ENCODE measurements around the gene PPP4R1.

Gene PPP4R1

DNA sequence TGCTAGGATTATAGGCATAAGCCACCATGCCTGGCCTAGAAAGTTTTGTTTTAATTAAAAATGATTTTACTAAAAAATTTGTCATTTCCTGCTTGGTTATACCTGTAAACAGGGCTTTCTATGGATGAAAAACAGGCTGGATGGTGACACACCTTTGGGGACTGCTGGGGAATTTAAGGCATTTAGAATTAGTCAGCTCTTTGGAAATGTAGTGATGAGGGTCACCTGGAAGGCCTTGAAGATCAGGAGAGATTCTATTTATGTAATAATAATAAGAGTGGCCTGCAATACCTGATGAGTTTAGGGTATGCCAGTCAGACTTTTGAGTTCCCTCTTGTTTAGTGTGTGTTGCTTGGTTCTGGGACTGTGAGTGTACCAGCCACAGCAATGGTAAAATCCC, 87.9 kb downstream of the PPP4R1 start:
- Histone ChIP-seq H3K4me1 (ENCODE audit: control insufficient read depth, insufficient read depth, low read depth, low read length) (no peaks in the 10 kb centered on the region), H3K23ac (ENCODE audit: low read length in 2 of 2) (no peak overlapping the region), H4K91ac (ENCODE audit: low read length) (no peak overlapping the region), H3K4ac (ENCODE audit: low read depth in 1 of 2, low read length in 2 of 2) (no peak overlapping the region), H3K4me2 (ENCODE audit: low read length, poor library complexity, severe bottlenecking) (no peak overlapping the region), H2AK5ac (ENCODE audit: low read length, severe bottlenecking) (no peak overlapping the region), H2AFZ (ENCODE audit: low read depth, low read length) (no peak overlapping the region), H3K4me3 (ENCODE audit: insufficient read depth in 1 of 2, low read depth in 1 of 2, low read length in 2 of 2) (no peak overlapping the region), H3K9ac (ENCODE audit: low read length) (no peak overlapping the region), H3K18ac (ENCODE audit: low read depth in 1 of 2, low read length in 2 of 2) (no peak overlapping the region), H3K36me3 (ENCODE audit: control insufficient read depth in 1 of 2, insufficient read depth in 2 of 2, low read depth in 1 of 2, low read length in 2 of 2) (peaks cover 17 to 86% of the 10 kb centered on the region in 2 experiments), H3K79me1 (replicated peaks; ENCODE audit: low read length, poor library complexity, severe bottlenecking) (peaks cover 22% of the 10 kb centered on the region), H2BK120ac (ENCODE audit: low read depth, low read length) (no peak overlapping the region), H2BK12ac (ENCODE audit: low read length in 2 of 2) (no peak overlapping the region), H3K27ac (ENCODE audit: low read length, poor library complexity, severe bottlenecking) (no peak overlapping the region), H4K8ac (ENCODE audit: low read length) (no peak overlapping the region), H2BK15ac (ENCODE audit: low read depth, poor library complexity, severe bottlenecking) (no peak overlapping the region), H2BK5ac (ENCODE audit: low read depth, low read length, poor library complexity, severe bottlenecking) (no peak overlapping the region), H3K14ac (ENCODE audit: low read length in 2 of 2) (no peak overlapping the region), H3K27me3 (ENCODE audit: control insufficient read depth in 1 of 2, insufficient read depth in 1 of 2, low read length in 2 of 2) (no peaks in the 10 kb centered on the region), H3K9me3 (ENCODE audit: control insufficient read depth, low read length) (peaks cover 6% of the 10 kb centered on the region)
- no peak for DNase-seq

- Histone ChIP-seq H3K36me3 (ENCODE audit: control insufficient read depth in 1 of 2, insufficient read depth in 2 of 2, low read depth in 1 of 2, low read length in 2 of 2) (peaks cover 11 to 59% of the 10 kb centered on the region in 2 experiments), H2BK5ac (ENCODE audit: low read depth, low read length, poor library complexity, severe bottlenecking) (no peak overlapping the region), H2BK15ac (ENCODE audit: low read depth, poor library complexity, severe bottlenecking) (no peak overlapping the region), H3K4me1 (ENCODE audit: control insufficient read depth, insufficient read depth, low read depth, low read length) (no peaks in the 10 kb centered on the region), H2BK120ac (ENCODE audit: low read depth, low read length) (no peak overlapping the region), H2BK12ac (ENCODE audit: low read length in 2 of 2) (no peak overlapping the region), H3K4me2 (ENCODE audit: low read length, poor library complexity, severe bottlenecking) (no peak overlapping the region), H3K27me3 (ENCODE audit: control insufficient read depth in 1 of 2, insufficient read depth in 1 of 2, low read length in 2 of 2) (no peaks in the 10 kb centered on the region), H3K4me3 (ENCODE audit: insufficient read depth in 1 of 2, low read depth in 1 of 2, low read length in 2 of 2) (no peak overlapping the region), H4K91ac (ENCODE audit: low read length) (no peak overlapping the region), H3K27ac (ENCODE audit: low read length, poor library complexity, severe bottlenecking) (no peak overlapping the region), H2AK5ac (ENCODE audit: low read length, severe bottlenecking) (no peak overlapping the region), H3K79me1 (replicated peaks; ENCODE audit: low read length, poor library complexity, severe bottlenecking) (peaks cover 22% of the 10 kb centered on the region), H3K14ac (ENCODE audit: low read length in 2 of 2) (no peak overlapping the region), H4K8ac (ENCODE audit: low read length) (no peak overlapping the region), H3K23ac (ENCODE audit: low read length in 2 of 2) (no peak overlapping the region), H2AFZ (ENCODE audit: low read depth, low read length) (no peak overlapping the region), H3K4ac (ENCODE audit: low read depth in 1 of 2, low read length in 2 of 2) (no peak overlapping the region), H3K18ac (ENCODE audit: low read depth in 1 of 2, low read length in 2 of 2) (no peak overlapping the region), H3K9me3 (ENCODE audit: control insufficient read depth, low read length) (peaks cover 5% of the 10 kb centered on the region), H3K9ac (ENCODE audit: low read length) (no peak overlapping the region)
- no peak for DNase-seq
- 98% methylated on average over 6 of the region's 6 CpGs for WGBS
Measured at GRCh38 chr18:9522952-9523351, 91.4 kb downstream of the PPP4R1 start.

GRCh38 chr18:9521770-9522169, 92.6 kb downstream of the PPP4R1 start:
- Histone ChIP-seq H3K27ac (ENCODE audit: low read length, poor library complexity, severe bottlenecking) (no peak overlapping the region), H3K79me1 (replicated peaks; ENCODE audit: low read length, poor library complexity, severe bottlenecking) (peaks cover 24% of the 10 kb centered on the region), H3K4me3 (ENCODE audit: insufficient read depth in 1 of 2, low read depth in 1 of 2, low read length in 2 of 2) (no peak overlapping the region), H3K27me3 (ENCODE audit: control insufficient read depth in 1 of 2, insufficient read depth in 1 of 2, low read length in 2 of 2) (no peaks in the 10 kb centered on the region), H4K8ac (ENCODE audit: low read length) (no peak overlapping the region), H3K14ac (ENCODE audit: low read length in 2 of 2) (no peak overlapping the region), H2AK5ac (ENCODE audit: low read length, severe bottlenecking) (no peak overlapping the region), H3K4me1 (ENCODE audit: control insufficient read depth, insufficient read depth, low read depth, low read length) (no peaks in the 10 kb centered on the region), H2AFZ (ENCODE audit: low read depth, low read length) (no peak overlapping the region), H2BK120ac (ENCODE audit: low read depth, low read length) (no peak overlapping the region), H3K4ac (ENCODE audit: low read depth in 1 of 2, low read length in 2 of 2) (no peak overlapping the region), H3K4me2 (ENCODE audit: low read length, poor library complexity, severe bottlenecking) (no peak overlapping the region), H3K23ac (ENCODE audit: low read length in 2 of 2) (no peak overlapping the region), H3K18ac (ENCODE audit: low read depth in 1 of 2, low read length in 2 of 2) (no peak overlapping the region), H4K91ac (ENCODE audit: low read length) (no peak overlapping the region), H3K9ac (ENCODE audit: low read length) (no peak overlapping the region), H2BK5ac (ENCODE audit: low read depth, low read length, poor library complexity, severe bottlenecking) (no peak overlapping the region), H3K36me3 (ENCODE audit: control insufficient read depth in 1 of 2, insufficient read depth in 2 of 2, low read depth in 1 of 2, low read length in 2 of 2) (peaks cover 11 to 49% of the 10 kb centered on the region in 2 experiments), H2BK12ac (ENCODE audit: low read length in 2 of 2) (no peak overlapping the region), H3K9me3 (ENCODE audit: control insufficient read depth, low read length) (no peaks in the 10 kb centered on the region), H2BK15ac (ENCODE audit: low read depth, poor library complexity, severe bottlenecking) (no peak overlapping the region)
- DNase-seq: no peak
- WGBS: 97% methylated on average over 7 of the region's 7 CpGs

- H3K27ac ChIP-seq (ENCODE audit: low read length, poor library complexity, severe bottlenecking): no peak overlapping the region
Measured at GRCh38 chr18:9520666-9521065, 93.7 kb downstream of the PPP4R1 start.

More at GRCh38 chr18:9520666-9521065, 93.7 kb downstream of the PPP4R1 start:
- no peak overlapping the region for H3K18ac ChIP-seq (ENCODE audit: low read depth in 1 of 2, low read length in 2 of 2)
- H2BK120ac ChIP-seq (ENCODE audit: low read depth, low read length): no peak overlapping the region
- H3K4ac ChIP-seq (ENCODE audit: low read depth in 1 of 2, low read length in 2 of 2): no peak overlapping the region
- peaks cover 30% of the 10 kb centered on the region for H3K79me1 ChIP-seq (replicated peaks; ENCODE audit: low read length, poor library complexity, severe bottlenecking)
- 100% methylated on average over 3 of the region's 3 CpGs for WGBS
- no peak overlapping the region for H4K91ac ChIP-seq (ENCODE audit: low read length)
- H2AFZ ChIP-seq (ENCODE audit: low read depth, low read length): no peak overlapping the region
- H4K8ac ChIP-seq (ENCODE audit: low read length): no peak overlapping the region
- H3K14ac ChIP-seq (ENCODE audit: low read length in 2 of 2): no peak overlapping the region
- H3K27me3 ChIP-seq (ENCODE audit: control insufficient read depth in 1 of 2, insufficient read depth in 1 of 2, low read length in 2 of 2): no peaks in the 10 kb centered on the region
- H3K4me3 ChIP-seq (ENCODE audit: insufficient read depth in 1 of 2, low read depth in 1 of 2, low read length in 2 of 2): no peak overlapping the region
- H3K9me3 ChIP-seq (ENCODE audit: control insufficient read depth, low read length): no peaks in the 10 kb centered on the region
- no peak overlapping the region for H2BK12ac ChIP-seq (ENCODE audit: low read length in 2 of 2)
- H3K4me2 ChIP-seq (ENCODE audit: low read length, poor library complexity, severe bottlenecking): no peak overlapping the region
- H2AK5ac ChIP-seq (ENCODE audit: low read length, severe bottlenecking): no peak overlapping the region
- H3K23ac ChIP-seq (ENCODE audit: low read length in 2 of 2): no peak overlapping the region
- H3K4me1 ChIP-seq (ENCODE audit: control insufficient read depth, insufficient read depth, low read depth, low read length): no peaks in the 10 kb centered on the region
- H3K36me3 ChIP-seq (ENCODE audit: control insufficient read depth in 1 of 2, insufficient read depth in 2 of 2, low read depth in 1 of 2, low read length in 2 of 2): peaks cover 11 to 38% of the 10 kb centered on the region in 2 experiments
- H2BK5ac ChIP-seq (ENCODE audit: low read depth, low read length, poor library complexity, severe bottlenecking): no peak overlapping the region
- peak overlapping the region; percentile 64 for H3K9ac ChIP-seq (ENCODE audit: low read length)
- DNase-seq: no peak
- H2BK15ac ChIP-seq (ENCODE audit: low read depth, poor library complexity, severe bottlenecking): no peak overlapping the region
